ENCODE measurements around the gene SIGLEC12.

DNA sequence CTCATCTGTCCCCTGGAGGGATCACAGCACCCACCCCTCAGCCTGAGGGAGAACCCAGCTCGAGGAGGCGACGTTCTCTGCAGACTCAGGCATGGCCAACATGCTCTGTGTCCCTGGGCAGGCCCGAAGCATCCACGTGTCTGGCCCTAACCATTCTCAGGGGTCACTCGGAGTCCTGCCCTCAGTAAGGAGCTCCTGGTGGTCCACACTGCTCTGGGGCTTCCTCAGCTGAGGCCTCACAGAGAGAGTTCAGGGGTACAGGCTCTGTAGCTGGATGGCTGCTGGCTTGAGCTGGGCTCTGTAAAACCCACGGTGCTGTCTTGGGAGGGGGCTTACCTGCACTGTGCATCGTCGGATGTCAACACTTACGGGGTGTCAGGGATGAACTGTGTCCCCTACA lies 38.9 kb downstream of the SIGLEC12 start:
- TF ChIP-seq, protein P1, sequence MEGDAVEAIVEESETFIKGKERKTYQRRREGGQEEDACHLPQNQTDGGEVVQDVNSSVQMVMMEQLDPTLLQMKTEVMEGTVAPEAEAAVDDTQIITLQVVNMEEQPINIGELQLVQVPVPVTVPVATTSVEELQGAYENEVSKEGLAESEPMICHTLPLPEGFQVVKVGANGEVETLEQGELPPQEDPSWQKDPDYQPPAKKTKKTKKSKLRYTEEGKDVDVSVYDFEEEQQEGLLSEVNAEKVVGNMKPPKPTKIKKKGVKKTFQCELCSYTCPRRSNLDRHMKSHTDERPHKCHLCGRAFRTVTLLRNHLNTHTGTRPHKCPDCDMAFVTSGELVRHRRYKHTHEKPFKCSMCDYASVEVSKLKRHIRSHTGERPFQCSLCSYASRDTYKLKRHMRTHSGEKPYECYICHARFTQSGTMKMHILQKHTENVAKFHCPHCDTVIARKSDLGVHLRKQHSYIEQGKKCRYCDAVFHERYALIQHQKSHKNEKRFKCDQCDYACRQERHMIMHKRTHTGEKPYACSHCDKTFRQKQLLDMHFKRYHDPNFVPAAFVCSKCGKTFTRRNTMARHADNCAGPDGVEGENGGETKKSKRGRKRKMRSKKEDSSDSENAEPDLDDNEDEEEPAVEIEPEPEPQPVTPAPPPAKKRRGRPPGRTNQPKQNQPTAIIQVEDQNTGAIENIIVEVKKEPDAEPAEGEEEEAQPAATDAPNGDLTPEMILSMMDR (IDR thresholded peaks at IDR 0.05), result no peak
- TF ChIP-seq EZH2 (IDR thresholded peaks at IDR 0.05; ENCODE audit: borderline replicate concordance, insufficient read depth, low read depth, low read length, poor library complexity, severe bottlenecking), result no peak
